GM23248 (cell line): ENCODE results near the gene ABL1.
"Not testable (repeated sequence)": the region's sequence is repeated elsewhere in the genome, so short reads cannot be mapped to it uniquely, and the experiment has no call there.

Experiments used
- EZH2 ChIP-seq: fragments of 200-600 bp; sonication (generic); IDR thresholded peaks from 2 replicates; pipeline ENCODE4 v1.6.1; 2018; ENCODE audit warnings: antibody characterized with exemption, mild to moderate bottlenecking; ENCODE audit not compliant: insufficient read depth, poor library complexity, severe bottlenecking
- EZH2phosphoT487 ChIP-seq: fragments of 200-600 bp; sonication (generic); IDR thresholded peaks from 2 replicates; pipeline ENCODE4 v1.6.1; 2018; ENCODE audit warnings: antibody characterized with exemption, moderate library complexity, mild to moderate bottlenecking, low read depth; ENCODE audit not compliant: insufficient read depth

- not testable (repeated sequence) for TF ChIP-seq EZH2, EZH2phosphoT487
Observed at GRCh38 chr9:130848514-130848913, 13.5 kb downstream of the ABL1 start.
